ENCODE measurements around the gene ANKS1B.
"Not testable (repeated sequence)": the region's sequence is repeated elsewhere in the genome, so short reads cannot be mapped to it uniquely, and the experiment has no call there.

ANKS1B gene

GRCh38 chr12:99261256-99261655 lies 723.5 kb downstream of the ANKS1B start:
- DNase-seq (ENCODE audit: low spot score): no peak

- no peak for DNase-seq (ENCODE audit: low spot score)
These were observed 724.2 kb downstream of the ANKS1B start for GRCh38 chr12:99260456-99260996.

DNA sequence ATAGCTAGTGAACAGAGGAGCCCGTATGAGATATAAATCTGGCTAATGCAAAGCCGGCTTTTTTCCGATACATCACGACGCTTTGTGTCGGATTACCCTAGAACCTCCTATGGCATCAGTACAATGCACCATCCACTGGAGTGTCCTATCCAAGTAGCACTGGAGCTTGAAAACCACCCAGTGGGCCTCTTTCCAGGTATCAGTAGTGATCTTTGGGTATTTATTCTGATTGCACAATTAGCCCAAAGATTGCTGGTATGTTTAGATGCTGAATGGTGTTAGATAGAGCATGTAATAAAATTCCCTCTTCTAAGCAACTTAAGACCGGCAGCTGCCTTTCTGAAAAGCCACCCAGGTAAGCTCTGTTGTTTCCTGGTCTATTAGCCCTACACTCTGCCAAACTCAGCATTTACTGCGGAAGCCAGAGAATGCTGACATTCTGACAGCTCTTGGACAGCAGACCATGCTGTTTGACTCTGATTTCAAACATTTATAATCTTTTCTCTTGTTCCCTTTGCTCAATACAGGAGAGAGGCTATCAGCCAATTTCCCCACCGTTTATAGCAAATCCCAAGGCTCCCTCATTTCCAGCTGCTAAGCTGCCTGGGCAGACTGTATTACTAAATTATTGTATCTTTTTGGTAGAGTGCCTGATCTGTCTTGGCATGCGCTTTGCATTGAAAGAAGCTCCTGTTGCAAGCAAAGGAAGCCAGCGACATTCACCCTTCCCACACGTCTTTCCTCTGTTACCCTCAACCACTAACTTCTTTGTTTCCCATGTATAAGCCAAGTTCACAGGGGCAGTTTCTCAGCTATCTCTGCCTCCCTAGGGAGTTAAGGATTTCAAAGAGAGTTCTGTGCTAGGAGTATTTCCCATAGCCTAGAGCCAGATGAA lies 725.4 kb downstream of the ANKS1B start:
- DNase-seq (ENCODE audit: low spot score): no peak

GRCh38 chr12:99257672-99258071 lies 727.1 kb downstream of the ANKS1B start:
- no peak for DNase-seq (ENCODE audit: low spot score)

- DNase-seq (ENCODE audit: low spot score): no peak
These were observed 731.7 kb downstream of the ANKS1B start for GRCh38 chr12:99253068-99253467.

DNA sequence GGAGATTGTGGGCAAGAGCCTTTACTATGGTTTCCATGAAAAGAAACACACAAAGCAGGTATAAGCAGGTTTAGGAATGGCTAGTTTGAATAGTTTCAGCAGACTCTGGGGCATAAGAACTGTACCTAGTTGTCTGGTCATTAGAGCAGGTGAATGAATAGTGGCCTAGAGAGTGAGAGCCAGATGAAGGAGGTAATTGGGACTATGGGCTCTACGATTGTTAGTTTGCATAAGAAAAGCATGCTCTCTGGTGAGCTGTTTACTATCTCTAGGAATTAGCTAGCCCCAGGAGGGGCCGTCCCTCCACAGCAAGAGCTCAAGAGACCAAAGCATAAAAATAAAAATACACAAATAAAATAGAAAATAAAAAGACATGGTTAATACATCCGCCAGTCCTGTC lies 734.6 kb downstream of the ANKS1B start:
- DNase-seq (ENCODE audit: low spot score): no peak

DNA sequence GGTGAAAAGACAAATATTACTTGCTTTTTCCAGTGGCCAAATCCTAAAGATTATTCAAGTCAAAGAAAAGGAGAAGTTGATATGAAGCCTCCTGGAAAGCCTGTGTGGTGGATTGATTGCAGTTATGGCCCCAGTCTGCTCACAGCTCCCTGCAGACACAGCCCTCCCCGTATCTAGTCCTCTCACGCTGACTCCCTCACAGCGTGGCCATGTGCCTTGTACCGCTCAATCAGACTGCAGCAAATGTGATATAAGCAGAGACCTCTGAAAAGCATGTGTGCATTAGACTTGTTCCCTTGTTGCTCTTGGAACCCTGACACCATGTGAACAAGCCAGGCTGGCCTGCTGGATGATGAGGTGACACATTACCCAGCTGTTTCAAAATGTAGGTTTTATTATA lies 735.2 kb downstream of the ANKS1B start:
- no peak for DNase-seq (ENCODE audit: low spot score)

GRCh38 chr12:99237907-99238538 lies 746.7 kb downstream of the ANKS1B start:
- DNase-seq (ENCODE audit: low spot score): not testable (repeated sequence)

- DNase-seq (ENCODE audit: low spot score): no peak
These were observed 749.4 kb downstream of the ANKS1B start for GRCh38 chr12:99235381-99235780.

DNA sequence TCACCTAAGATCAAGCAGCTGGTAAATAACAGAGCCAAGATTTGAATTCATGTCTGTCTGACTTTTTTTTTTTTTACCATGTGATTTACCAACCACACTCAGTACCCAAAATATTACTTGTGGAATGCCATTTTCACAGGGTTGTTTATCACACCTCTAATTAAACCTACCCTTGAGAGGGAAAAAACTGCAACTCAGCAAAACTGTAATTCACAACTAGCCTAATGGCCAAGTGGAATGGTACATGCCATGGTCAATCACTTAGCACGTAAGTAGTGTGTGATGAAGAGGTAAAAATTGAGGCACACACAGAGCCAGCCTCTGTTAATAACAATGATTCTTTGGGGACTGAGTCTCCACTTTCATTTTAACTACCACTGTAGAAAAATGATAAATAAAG lies 750.0 kb downstream of the ANKS1B start:
- no peak for DNase-seq (ENCODE audit: low spot score)

- no peak for DNase-seq (ENCODE audit: low spot score)
These were observed 752.4 kb downstream of the ANKS1B start for GRCh38 chr12:99232324-99232723.

DNA sequence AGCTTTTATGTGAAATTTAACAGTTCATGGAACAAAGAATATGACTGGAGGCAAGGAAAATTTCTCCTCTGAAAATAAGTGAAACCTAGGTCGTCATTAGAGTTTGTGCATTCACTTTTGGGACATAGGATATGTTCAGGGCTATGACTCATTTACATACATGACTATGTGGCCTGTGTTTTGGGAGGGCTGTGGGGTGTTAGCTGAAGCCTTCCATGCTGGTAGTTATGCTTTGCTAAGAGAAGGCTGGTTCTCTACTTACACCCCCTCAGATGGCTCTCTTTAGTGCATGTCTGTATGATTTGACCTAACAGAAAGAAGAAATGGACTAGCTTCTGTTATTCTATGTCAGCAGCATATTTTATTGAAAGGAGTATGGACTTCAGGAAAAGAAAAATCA lies 753.7 kb downstream of the ANKS1B start:
- DNase-seq (ENCODE audit: low spot score): no peak

GRCh38 chr12:99224237-99224636 lies 760.5 kb downstream of the ANKS1B start:
- DNase-seq (ENCODE audit: low spot score): no peak

- no peak for DNase-seq (ENCODE audit: low spot score)
These were observed 761.2 kb downstream of the ANKS1B start for GRCh38 chr12:99223579-99223978.

DNA sequence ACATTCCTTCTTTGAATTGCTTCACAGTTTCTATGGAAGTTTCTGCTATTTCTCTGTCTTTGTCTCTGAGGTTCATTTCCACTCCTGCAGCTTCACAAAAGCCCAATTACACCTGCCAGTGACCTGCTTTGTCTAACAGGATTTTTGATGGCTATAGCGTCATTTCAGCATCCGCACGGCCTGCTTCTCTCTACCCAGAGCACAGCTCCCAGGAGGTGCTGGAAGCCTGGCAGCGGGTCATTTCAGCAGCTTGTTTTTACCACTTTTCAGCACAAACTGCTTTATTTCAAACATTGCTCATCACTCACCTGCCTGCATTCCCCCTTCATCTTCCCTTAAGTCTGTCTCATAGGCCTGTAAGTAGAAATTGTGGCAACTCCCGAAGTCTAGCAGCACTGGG lies 771.7 kb downstream of the ANKS1B start:
- DNase-seq (ENCODE audit: low spot score): no peak

- DNase-seq (ENCODE audit: low spot score): no peak
These were observed 772.5 kb downstream of the ANKS1B start for GRCh38 chr12:99212275-99212674.

GRCh38 chr12:99205111-99205510 lies 779.6 kb downstream of the ANKS1B start:
- DNase-seq (ENCODE audit: low spot score): no peak

DNA sequence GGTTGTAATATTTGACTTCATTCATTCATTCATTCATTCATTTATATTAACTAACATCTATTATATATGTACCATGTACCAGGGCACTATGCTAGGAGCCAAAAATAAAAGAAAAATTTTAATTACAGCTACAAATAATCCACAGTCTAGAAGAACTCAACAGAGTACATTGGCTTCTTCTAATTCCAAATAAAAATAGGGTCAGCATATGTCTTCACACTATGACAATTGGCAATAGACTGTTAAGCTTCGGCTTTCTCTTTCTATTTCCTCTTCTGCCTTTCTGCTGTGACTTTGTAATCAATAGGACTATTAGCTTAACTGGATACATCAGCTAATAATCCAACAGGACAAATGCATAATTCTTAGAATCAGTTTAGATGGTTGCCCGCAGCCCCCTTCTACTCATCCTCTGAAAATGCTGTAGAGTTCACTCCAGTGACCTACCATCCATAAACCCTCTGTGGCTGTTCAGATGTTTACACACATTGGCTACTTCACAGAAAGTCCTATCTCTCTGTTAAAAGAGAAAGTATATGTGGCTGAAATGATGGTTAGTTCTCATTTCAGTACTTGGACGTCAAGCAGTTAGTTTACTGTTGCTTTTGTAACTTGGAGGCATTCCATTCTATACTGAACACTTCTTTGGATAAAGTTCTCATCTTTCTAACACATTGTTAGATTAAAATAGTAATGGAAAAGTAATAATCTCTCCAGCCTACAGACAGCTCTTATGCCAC lies 782.7 kb downstream of the ANKS1B start:
- no peak for DNase-seq (ENCODE audit: low spot score)

GRCh38 chr12:99200711-99201384 lies 783.9 kb downstream of the ANKS1B start:
- DNase-seq (ENCODE audit: low spot score): no peak

DNA sequence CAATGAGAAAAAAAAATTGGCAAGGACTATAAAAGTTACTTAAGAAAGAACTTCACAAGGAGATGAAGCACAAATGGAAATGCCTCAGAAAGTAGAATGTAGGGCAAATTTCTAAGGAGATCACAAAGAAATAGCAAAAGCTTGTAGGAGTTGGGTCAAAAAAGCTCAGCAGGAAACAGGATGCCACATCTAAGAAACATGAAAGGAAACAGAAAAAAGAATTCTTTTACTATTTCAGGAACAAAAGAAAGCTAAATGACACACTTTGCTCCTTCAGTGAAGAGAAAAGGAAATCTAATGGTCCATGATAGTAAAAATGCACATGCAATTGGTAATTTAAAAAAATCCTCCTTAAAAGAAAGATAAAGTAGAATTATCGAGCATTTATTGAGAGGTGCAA lies 789.3 kb downstream of the ANKS1B start:
- DNase-seq (ENCODE audit: low spot score): no peak

DNA sequence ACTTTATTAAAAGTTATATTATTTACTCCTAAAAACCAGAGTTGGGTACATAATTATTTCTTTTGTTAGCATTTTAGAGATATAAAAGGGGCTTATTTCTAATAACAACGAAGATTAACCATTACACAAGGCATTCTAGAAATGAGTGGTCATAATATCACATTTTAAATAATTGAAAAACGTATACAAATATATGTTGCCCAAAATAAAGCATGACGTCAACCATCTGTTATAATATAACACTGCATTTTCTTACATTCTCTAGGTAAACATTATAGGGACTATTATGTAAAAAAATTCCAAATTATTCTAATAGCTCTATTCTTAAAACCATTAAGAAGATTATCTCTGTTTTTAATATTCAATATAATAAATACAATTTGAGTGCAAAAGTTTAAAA lies 792.2 kb downstream of the ANKS1B start:
- DNase-seq (ENCODE audit: low spot score): no peak

GRCh38 chr12:99176871-99177270 lies 807.9 kb downstream of the ANKS1B start:
- no peak for DNase-seq (ENCODE audit: low spot score)

Data from CD4-positive, alpha-beta T cell treated with Interleukin-6 at 100 ng/mL for 8 hours (primary cell).